ENCODE measurements around the gene MPIG6B.

DNA sequence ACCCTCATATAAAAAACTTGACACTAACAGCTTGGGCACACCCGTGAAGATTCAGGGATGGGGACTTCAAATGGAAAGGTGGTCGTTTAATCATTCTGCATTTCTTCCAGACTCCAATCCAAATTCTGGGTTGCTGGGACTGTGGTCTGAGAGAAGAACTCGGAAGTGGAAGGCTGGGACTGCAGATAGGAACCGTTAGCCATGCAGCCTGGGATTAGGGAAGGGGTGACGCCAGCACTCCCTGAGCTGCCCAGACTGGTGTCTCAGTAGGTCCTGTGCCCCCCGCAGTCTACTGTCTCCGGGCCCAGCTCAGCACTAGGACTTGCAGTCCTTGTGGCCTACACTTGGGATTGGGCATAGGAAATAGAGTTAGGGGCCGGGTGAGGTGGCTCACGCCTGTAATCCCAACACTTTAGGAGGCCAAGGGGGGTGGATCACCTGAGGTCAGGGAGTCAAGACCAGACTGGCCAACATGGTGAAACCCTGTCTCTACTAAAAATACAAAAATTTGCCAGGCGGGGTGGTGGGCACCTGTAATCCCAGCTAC lies 13.7 kb downstream of the MPIG6B start:
- TF ChIP-seq, protein P1, sequence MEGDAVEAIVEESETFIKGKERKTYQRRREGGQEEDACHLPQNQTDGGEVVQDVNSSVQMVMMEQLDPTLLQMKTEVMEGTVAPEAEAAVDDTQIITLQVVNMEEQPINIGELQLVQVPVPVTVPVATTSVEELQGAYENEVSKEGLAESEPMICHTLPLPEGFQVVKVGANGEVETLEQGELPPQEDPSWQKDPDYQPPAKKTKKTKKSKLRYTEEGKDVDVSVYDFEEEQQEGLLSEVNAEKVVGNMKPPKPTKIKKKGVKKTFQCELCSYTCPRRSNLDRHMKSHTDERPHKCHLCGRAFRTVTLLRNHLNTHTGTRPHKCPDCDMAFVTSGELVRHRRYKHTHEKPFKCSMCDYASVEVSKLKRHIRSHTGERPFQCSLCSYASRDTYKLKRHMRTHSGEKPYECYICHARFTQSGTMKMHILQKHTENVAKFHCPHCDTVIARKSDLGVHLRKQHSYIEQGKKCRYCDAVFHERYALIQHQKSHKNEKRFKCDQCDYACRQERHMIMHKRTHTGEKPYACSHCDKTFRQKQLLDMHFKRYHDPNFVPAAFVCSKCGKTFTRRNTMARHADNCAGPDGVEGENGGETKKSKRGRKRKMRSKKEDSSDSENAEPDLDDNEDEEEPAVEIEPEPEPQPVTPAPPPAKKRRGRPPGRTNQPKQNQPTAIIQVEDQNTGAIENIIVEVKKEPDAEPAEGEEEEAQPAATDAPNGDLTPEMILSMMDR (IDR thresholded peaks at IDR 0.05): no peak
- no peak for TF ChIP-seq POLR2A (IDR thresholded peaks at IDR 0.05)
